Loucy (cell line): Measurements from ENCODE around the gene DACH1.

Experiments used
- H2AFZ ChIP-seq: fragments of 200-600 bp; sonication (generic); 2 replicates; pipeline ENCODE4 v1.6.0; 2016; ENCODE audit warnings: antibody characterized with exemption, mild to moderate bottlenecking, low read length, moderate library complexity
- H3F3A ChIP-seq: fragments of 200-600 bp; 2 replicates; pipeline ENCODE4 v1.6.0; 2016; ENCODE audit warnings: antibody characterized with exemption, low read depth, mild to moderate bottlenecking
- H3K27me3 ChIP-seq: fragments of 200-600 bp; sonication (generic); 2 replicates; pipeline ENCODE4 v1.6.1; 2014; ENCODE audit warnings: low read length, mild to moderate bottlenecking; ENCODE audit not compliant: insufficient read depth, poor library complexity, severe bottlenecking
- H3K36me3 ChIP-seq: fragments of 200-600 bp; sonication (generic); 2 replicates; pipeline ENCODE4 v1.6.1; 2016; ENCODE audit warnings: low read length; ENCODE audit not compliant: insufficient read depth
- H3K4me1 ChIP-seq: fragments of 200-600 bp; sonication (generic); 2 replicates; pipeline ENCODE4 v1.5.1; 2014; ENCODE audit warnings: low read length, mild to moderate bottlenecking; ENCODE audit not compliant: insufficient read depth, poor library complexity, severe bottlenecking
- H3K4me2 ChIP-seq: fragments of 200-600 bp; sonication (generic); 2 replicates; pipeline ENCODE4 v1.6.0; 2014; ENCODE audit warnings: antibody characterized with exemption, low read length, low read depth, mild to moderate bottlenecking; ENCODE audit not compliant: poor library complexity, severe bottlenecking
- H3K4me3 ChIP-seq: fragments of 200-600 bp; sonication (generic); 2 replicates; pipeline ENCODE4 v1.5.1; 2014; ENCODE audit warnings: low read length, mild to moderate bottlenecking, mixed read lengths; ENCODE audit not compliant: poor library complexity, severe bottlenecking
- H3K79me2 ChIP-seq: fragments of 200-600 bp; sonication (generic); 2 replicates; pipeline ENCODE4 v1.6.1; 2014; ENCODE audit warnings: low read length; ENCODE audit not compliant: insufficient read depth
- H3K9ac ChIP-seq: fragments of 200-600 bp; sonication (generic); 2 replicates; pipeline ENCODE4 v1.6.0; 2014; ENCODE audit warnings: mild to moderate bottlenecking, low read depth, low read length, moderate library complexity; ENCODE audit not compliant: poor library complexity, severe bottlenecking
- H3K9me2 ChIP-seq: fragments of 200-600 bp; sonication (generic); replicated peaks from 2 replicates; pipeline ENCODE4 v1.6.1; 2016; ENCODE audit warnings: low read depth, low read length, mixed read lengths
- H3K9me3 ChIP-seq: fragments of 200-600 bp; sonication (generic); 2 replicates; pipeline ENCODE4 v1.6.1; 2014; ENCODE audit warnings: mild to moderate bottlenecking, antibody characterized with exemption, low read length, low read depth; ENCODE audit not compliant: insufficient read depth
- H4K20me1 ChIP-seq: fragments of 200-600 bp; sonication (generic); 2 replicates; pipeline ENCODE4 v1.6.0; 2014; ENCODE audit warnings: antibody characterized with exemption, low read length, mild to moderate bottlenecking; ENCODE audit not compliant: insufficient read depth, poor library complexity, severe bottlenecking
- CTCF ChIP-seq: fragments of 200-600 bp; sonication (generic); conservative IDR thresholded peaks from 2 replicates; pipeline ENCODE4 v1.5.1; 2014; ENCODE audit warnings: mild to moderate bottlenecking, antibody characterized with exemption, low read length
- EZH2phosphoT487 ChIP-seq: fragments of 200-600 bp; IDR thresholded peaks from 2 replicates; pipeline ENCODE4 v1.6.1; 2018; ENCODE audit warnings: antibody characterized with exemption, mild to moderate bottlenecking, moderate library complexity, borderline replicate concordance

Gene DACH1

GRCh38 chr13:71503781-71504180, 363.2 kb downstream of the DACH1 start:
- Histone ChIP-seq H3K27me3 (no peaks in the 10 kb centered on the region), H3K4me3 (no peak overlapping the region), H3K9me3 (no peaks in the 10 kb centered on the region), H3F3A (no peaks in the 10 kb centered on the region), H2AFZ (no peak overlapping the region), H3K36me3 (no peaks in the 10 kb centered on the region), H3K4me1 (no peaks in the 10 kb centered on the region), H3K9ac (no peak overlapping the region), H4K20me1 (no peaks in the 10 kb centered on the region), H3K4me2 (no peak overlapping the region), H3K79me2 (no peaks in the 10 kb centered on the region), H3K9me2 (no peaks in the 10 kb centered on the region)
- TF ChIP-seq EZH2phosphoT487, result no peak
- TF ChIP-seq CTCF, result no peak

- Histone ChIP-seq H3K9me2 (no peaks in the 10 kb centered on the region), H3K4me2 (no peak overlapping the region), H2AFZ (no peak overlapping the region), H3K9me3 (no peaks in the 10 kb centered on the region), H3K9ac (no peak overlapping the region), H3K79me2 (no peaks in the 10 kb centered on the region), H3K4me3 (no peak overlapping the region), H3K36me3 (no peaks in the 10 kb centered on the region), H3K27me3 (no peaks in the 10 kb centered on the region), H4K20me1 (no peaks in the 10 kb centered on the region), H3F3A (no peaks in the 10 kb centered on the region), H3K4me1 (no peaks in the 10 kb centered on the region)
- TF ChIP-seq EZH2phosphoT487, result no peak
- TF ChIP-seq CTCF, result no peak
Measured at GRCh38 chr13:71499944-71500514, 367.0 kb downstream of the DACH1 start.

- H3K4me1 ChIP-seq, result no peaks in the 10 kb centered on the region
- no peak overlapping the region for H3K9ac ChIP-seq
- TF ChIP-seq CTCF, result no peak
- no peak for TF ChIP-seq EZH2phosphoT487
- no peaks in the 10 kb centered on the region for H3F3A ChIP-seq
- no peak overlapping the region for H3K4me2 ChIP-seq
- H3K27me3 ChIP-seq, result no peaks in the 10 kb centered on the region
- no peaks in the 10 kb centered on the region for H3K36me3 ChIP-seq
- H3K9me3 ChIP-seq, result no peaks in the 10 kb centered on the region
- no peak overlapping the region for H2AFZ ChIP-seq
- H3K4me3 ChIP-seq, result no peak overlapping the region
- H3K9me2 ChIP-seq, result no peaks in the 10 kb centered on the region
- H3K79me2 ChIP-seq, result no peaks in the 10 kb centered on the region
- H4K20me1 ChIP-seq, result no peaks in the 10 kb centered on the region
Measured at GRCh38 chr13:71499235-71499634, 367.8 kb downstream of the DACH1 start.
